Erythroblast (primary cell): Measurements from ENCODE around the gene CTSO.
A peak's percentile ranks its signal among the peaks of the same experiment; 100 is the strongest.

ENCODE experiments used
- DNase-seq, 2 experiments: peaks; one replicate each; lab custom pipeline; 2025; lab: John Stamatoyannopoulos, UW
- GATA1 ChIP-seq: IDR thresholded peaks from 2 replicates; pipeline ENCODE4 v1.6.1; 2011; ENCODE audit warnings: low read depth, mild to moderate bottlenecking, control low read depth, low read length, moderate library complexity
- POLR2A ChIP-seq: IDR thresholded peaks from 2 replicates; pipeline ENCODE4 v1.6.1; 2011; ENCODE audit warnings: mild to moderate bottlenecking, low read length

The CTSO gene

GRCh38 chr4:155953151-155954117 is at the start of gene CTSO:
Gene CTSO (minus strand): TSS chr4:155953866. CDS start chr4:155953847, 19 bp downstream.
- TF ChIP-seq GATA1 (no peak), POLR2A (peak; percentile 55)
- DNase-seq = peak; percentile 66 to 77

- no peak for TF ChIP-seq GATA1
- no peak for TF ChIP-seq POLR2A
- DNase-seq = no peak
These were observed 46.8 kb upstream of the CTSO start for GRCh38 chr4:156000491-156000890.

- TF ChIP-seq GATA1 = no peak
- peak in 1 of 2 experiments; percentile 3 for DNase-seq
These were observed 46.1 kb upstream of the CTSO start for GRCh38 chr4:155999725-156000124.

- TF ChIP-seq POLR2A (no peak), GATA1 (no peak)
- DNase-seq = no peak
These were observed 41.4 kb upstream of the CTSO start for GRCh38 chr4:155995069-155995468.

GRCh38 chr4:155984106-155984797 is 30.6 kb upstream of the CTSO start:
- DNase-seq = no peak
- TF ChIP-seq GATA1 (no peak), POLR2A (no peak)

- DNase-seq = no peak
- no peak for TF ChIP-seq GATA1
- no peak for TF ChIP-seq POLR2A
These were observed 29.2 kb upstream of the CTSO start for GRCh38 chr4:155982736-155983385.

- TF ChIP-seq POLR2A (no peak), GATA1 (no peak)
- DNase-seq = no peak
These were observed 25.1 kb upstream of the CTSO start for GRCh38 chr4:155978810-155979209.

GRCh38 chr4:155975511-155975910 is 21.8 kb upstream of the CTSO start:
- TF ChIP-seq GATA1 = no peak
- DNase-seq = no peak

- DNase-seq = no peak
These were observed 21.3 kb upstream of the CTSO start for GRCh38 chr4:155974996-155975395.

GRCh38 chr4:155974476-155974749 is 20.7 kb upstream of the CTSO start:
- TF ChIP-seq GATA1 = no peak
- TF ChIP-seq POLR2A = no peak
- no peak for DNase-seq

More at GRCh38 chr4:155974996-155975395, 21.3 kb upstream of the CTSO start:
- no peak for TF ChIP-seq POLR2A
- TF ChIP-seq GATA1 = no peak

GRCh38 chr4:155973639-155974475 is 20.2 kb upstream of the CTSO start:
- DNase-seq = no peak
- no peak for TF ChIP-seq POLR2A
- TF ChIP-seq GATA1 = no peak

GRCh38 chr4:155972098-155972497 is 18.4 kb upstream of the CTSO start:
- peak; percentile 1 to 47 for DNase-seq
- no peak for TF ChIP-seq POLR2A
- TF ChIP-seq GATA1 = no peak
